SKM-1 treated with dmso at 0.1 percent for 144 hours (cell line): ENCODE measurements around the gene BCAR3.
A peak's percentile ranks its signal among the peaks of the same experiment; 100 is the strongest.
"Not testable (repeated sequence)": the region's sequence is repeated elsewhere in the genome, so short reads cannot be mapped to it uniquely, and the experiment has no call there.

Experiments
- DNase-seq: peaks from one replicate; lab custom pipeline; 2025; ENCODE audit not compliant: unreplicated experiment; lab: John Stamatoyannopoulos, UW

The BCAR3 gene

DNA sequence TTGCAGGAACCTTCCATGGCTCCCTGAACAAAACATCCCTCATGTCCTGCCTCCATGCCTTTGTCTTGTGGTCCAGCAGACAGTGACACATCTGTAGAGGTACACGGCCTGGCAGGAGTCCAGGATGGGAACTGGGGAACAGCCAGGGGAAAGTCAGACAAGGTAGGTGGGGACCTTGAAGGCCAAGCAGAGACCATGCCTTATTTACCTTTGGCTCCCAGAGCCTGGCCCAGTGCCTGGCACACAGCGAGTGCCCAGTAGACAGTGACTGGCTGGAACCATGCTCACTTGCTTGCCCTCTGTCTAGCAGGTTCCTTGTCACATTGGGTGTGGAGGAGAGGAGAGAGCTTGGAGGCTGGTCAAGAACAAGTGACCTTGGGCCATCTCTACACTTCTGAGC lies 81.0 kb downstream of the BCAR3 start:
- DNase-seq = no peak

DNA sequence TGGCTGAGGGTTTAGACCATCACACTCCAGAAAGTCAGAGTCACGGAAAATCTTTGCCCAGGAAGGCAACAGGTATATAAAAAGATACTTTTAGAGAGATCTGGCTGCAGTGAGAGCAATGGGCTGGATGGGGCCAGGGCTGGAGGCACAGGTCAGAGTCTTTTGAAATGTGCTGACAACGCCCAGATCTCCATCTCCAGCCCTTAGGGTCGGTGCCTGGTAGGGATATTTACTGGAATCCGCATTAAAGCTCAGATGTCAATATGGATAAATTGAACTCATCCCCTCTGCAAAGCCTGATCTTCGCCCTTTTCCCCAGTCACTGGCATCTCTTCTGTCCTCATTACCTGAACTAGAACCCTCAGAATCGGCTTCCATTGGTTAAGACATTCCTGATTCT lies 82.2 kb downstream of the BCAR3 start:
- no peak for DNase-seq

GRCh38 chr1:93598861-93599439 lies 82.7 kb downstream of the BCAR3 start:
- no peak for DNase-seq

DNA sequence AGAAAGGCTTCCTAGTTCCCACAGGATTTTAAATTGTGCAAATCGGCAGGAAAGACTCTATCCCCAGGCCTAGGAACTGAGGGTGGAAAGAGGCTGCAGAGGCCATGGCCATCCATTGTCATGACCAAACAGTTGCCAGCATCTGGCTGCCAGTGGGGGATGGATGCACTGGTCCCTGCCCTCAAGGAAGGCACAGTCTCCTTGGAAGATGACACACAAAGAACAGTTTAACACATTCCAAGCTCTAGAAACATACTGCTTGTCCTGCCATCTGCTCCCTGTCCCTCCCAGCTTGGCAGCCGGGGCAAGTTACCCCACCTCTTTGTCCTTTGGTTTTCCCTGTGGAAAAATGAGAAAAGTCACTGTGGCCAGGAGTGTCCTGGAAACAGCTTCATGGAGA lies 83.2 kb downstream of the BCAR3 start:
- DNase-seq = no peak

- no peak for DNase-seq
These were observed 83.9 kb downstream of the BCAR3 start for GRCh38 chr1:93597709-93598108.

GRCh38 chr1:93596329-93597089 lies 85.1 kb downstream of the BCAR3 start:
- DNase-seq = no peak

- DNase-seq = no peak
These were observed 85.9 kb downstream of the BCAR3 start for GRCh38 chr1:93595743-93596142.

- DNase-seq = no peak
These were observed 86.4 kb downstream of the BCAR3 start for GRCh38 chr1:93595266-93595665.

- DNase-seq = no peak
These were observed 87.1 kb downstream of the BCAR3 start for GRCh38 chr1:93594603-93594880.

DNA sequence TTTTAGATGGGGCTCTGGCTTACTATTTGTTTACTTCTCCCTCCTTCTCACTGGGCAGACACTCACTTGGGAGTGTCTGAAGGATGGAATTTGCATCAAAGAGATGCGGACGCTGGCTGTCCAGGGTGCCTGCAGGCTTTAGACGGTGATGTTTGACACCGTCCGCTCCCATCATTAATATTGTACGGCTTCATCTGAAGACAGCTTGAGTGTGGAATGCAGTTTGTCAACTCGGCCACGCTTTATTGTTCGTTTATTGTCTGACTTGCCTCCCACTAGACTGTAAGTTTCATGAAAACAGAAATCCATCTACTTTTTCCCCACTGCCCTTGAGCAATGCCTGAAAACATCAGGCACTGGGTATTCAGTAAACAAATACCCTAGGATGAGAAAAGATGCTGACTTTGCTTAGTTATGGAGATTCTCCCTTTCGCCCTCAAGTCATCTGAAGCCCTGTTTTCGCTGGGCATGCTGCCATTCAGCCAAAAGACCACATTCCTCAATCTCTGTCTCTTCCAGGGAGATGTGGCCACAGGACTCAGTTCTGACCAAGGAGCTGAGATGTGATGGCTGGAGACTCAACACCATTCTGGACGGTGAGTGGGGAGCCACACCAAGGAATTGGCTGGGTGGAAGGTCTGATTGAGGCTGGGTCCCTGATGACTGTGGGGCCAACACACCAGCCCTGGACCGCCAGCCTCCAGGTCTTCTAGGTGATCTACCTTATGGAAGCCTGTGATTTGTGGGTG lies 87.6 kb downstream of the BCAR3 start:
- no peak for DNase-seq

DNA sequence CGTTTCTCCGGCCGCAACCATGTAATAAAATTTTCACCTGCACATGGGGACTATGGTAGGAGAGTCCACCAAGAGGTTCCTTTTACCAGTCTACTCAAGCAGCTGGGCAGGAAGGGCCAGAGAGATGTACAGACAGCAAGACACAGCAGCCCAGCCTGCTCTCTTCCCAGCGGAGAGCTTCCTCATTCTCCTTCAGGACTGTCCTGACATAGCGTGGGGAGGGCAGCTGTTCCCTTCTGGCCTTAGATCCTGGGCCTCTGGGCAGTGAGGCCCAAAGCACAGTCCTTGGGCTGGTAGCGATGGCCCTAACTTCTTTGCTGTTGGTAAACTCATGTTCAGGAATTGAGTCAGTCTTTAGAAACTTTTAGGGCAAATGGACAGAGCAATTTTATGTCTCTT lies 89.1 kb downstream of the BCAR3 start:
- DNase-seq = no peak

GRCh38 chr1:93591676-93592550 lies 89.7 kb downstream of the BCAR3 start:
- peak; percentile 23 for DNase-seq

GRCh38 chr1:93591291-93591675 lies 90.4 kb downstream of the BCAR3 start:
- not testable (repeated sequence) for DNase-seq

GRCh38 chr1:93588955-93589354 lies 92.7 kb downstream of the BCAR3 start:
- DNase-seq = no peak

DNA sequence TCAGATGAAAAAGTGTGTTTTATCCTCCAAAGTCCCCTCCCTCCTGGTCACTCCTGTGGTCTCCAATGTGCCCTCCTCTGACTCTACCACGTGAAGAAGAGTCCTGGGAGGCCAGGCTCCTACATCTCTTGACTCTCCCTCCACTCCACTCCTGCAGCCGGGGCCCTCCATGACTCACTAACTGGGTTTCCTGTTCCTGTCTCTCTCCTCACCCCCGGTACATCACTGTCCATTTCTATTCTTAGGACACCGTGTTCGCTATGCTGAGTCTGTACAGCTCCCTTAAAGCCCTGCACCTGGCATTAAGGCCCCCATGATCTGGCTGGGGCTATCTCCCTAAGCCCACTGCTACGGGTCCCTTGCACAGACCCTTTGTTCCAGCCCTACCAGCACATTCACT lies 93.4 kb downstream of the BCAR3 start:
- DNase-seq = peak; percentile 17

GRCh38 chr1:93587354-93587753 lies 94.3 kb downstream of the BCAR3 start:
- no peak for DNase-seq

DNA sequence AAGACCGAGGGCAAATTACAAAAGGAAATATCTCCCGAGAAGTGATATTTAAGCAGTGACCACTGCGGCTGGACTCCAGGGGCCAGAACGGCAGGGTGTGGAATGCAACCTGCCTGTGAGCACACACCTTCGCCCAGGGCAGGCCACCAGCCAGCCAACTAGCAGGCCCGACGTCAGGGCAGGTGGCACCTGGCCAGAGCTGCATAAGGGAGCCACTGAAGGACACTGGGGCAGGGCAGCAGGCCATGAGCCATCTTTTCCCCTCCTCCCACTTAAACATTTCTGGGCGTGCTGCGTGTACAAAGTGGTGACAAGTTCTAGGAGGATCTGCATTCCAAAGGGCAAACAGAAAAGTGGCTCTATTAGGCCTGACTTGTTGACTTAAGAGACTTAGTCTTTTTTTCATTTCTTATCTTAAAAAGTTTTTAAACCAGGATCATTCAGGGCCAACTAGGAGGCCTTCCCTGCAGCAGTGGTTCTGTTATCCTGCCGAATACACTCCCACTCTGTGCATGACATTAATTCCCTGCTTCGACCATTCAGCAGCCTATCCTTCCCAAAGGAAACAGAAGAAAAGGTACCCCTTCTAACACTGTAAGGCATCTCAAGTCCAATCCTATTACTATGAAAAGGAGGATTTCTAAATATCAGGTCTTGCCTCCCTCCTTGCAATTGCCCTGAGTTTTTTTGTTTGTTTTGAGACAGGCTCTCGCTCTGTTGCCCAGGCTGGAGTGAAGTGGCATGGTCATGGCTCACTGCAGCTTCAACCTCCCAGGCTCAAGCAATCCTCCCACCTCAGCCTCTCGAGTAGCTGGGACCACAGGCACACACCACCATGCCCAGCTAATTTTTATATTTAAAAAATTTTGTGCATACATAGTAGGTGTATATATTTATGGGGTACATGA lies 96.3 kb downstream of the BCAR3 start:
- no peak for DNase-seq

DNA sequence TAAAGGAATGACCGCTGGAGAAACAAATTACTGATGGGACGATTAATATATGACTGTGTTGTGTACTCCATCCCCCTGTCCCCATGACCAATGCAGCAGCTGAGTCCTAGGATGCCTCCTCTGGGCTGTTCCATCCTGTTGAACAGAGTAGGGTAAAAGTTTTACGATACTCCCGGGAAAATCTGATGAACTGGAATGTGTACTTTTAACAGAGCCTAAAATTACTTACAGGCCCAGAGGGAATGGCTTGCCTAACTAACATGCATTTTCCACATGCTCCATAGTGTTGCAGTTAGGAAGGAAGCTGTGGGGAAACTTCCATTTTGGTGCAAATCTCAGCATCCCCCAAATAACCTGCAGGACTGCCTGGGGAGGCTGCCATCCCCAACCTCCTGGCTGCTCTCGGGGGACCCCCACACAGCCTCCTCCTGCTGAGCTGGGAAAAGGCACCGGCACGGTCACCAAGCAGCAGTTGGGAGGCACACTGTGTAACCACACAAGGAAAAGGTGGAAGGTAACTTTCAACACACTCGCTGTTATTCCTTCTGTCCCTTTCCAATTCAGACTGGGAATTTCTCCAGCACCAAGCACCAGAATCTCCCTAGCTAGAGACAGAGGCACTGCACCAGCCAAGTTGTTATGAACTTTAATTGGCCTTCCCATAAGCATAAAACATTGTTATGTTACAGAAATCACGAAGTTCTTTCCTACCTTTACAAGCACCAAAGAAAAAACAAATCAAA lies 97.2 kb downstream of the BCAR3 start:
- DNase-seq = no peak

DNA sequence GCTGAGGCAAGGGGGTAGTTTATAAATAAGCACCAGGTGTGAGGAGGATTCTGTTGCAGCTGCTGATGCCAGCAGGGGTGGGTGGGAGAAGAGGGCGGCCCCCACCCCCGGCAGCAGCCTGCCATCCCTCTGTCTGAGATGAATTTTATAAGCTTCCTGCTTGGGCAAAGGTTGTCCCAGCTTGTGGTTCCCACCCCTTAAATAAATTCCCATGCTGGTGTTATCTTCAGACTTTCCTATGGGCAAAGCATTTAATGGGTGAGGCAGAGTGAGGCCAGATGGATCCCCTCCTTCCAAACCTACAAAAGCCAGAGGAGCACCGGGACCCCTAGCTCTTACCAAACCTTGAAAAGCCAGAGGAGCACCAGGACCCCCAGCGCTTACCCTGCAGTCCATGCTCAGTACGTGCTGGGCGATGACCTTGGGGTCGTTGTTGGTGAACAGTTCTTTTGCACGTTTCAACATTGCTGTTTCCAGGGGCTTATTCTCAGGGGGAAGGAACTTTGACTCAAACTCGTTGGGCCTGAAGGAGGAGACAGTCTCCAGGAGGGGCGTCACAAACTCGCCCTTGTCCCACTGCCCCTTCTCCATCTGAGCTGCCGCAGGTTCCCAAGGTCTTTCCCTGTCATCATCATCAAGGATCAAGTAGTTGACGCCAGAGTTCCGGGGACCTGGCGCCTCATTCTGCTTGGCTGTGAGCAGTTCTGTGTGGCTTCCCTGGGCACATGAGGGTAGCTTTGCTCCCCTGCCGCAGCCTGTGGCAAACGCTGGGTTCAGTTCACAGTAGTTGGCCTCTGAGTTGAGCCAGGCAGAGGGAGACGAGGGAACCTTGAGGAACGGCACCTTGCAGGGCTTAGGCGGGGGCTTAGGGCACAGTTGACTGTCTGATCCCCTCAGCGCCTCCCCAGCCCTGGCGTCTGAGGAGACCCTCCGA lies 99.5 kb downstream of the BCAR3 start:
- DNase-seq = no peak
